Type B pancreatic cell (in vitro differentiated cells): ENCODE results near the gene FLVCR2. TPM values are rescaled to one million over a fixed set of nuclear protein-coding genes. Genes with fewer than 3 reads are reported as not detected.
A peak's percentile ranks its signal among the peaks of the same experiment; 100 is the strongest.
"Not testable (repeated sequence)": the region's sequence is repeated elsewhere in the genome, so short reads cannot be mapped to it uniquely, and the experiment has no call there.

Source experiments
- DNase-seq: peaks from one replicate; pipeline ENCODE4 v3.0.0; 2021; ENCODE audit warnings: mixed read lengths; ENCODE audit not compliant: unreplicated experiment; ENCODE audit errors: extremely low spot score
- H3K27ac Mint-ChIP-seq: 2 replicates; pipeline ENCODE4 v1.8.0; 2021; ENCODE audit warnings: mild to moderate bottlenecking, mixed read lengths
- H3K27me3 Mint-ChIP-seq: 2 replicates; pipeline ENCODE4 v1.8.0; 2021; ENCODE audit warnings: mixed read lengths
- H3K36me3 Mint-ChIP-seq: 2 replicates; pipeline ENCODE4 v1.8.0; 2021; ENCODE audit warnings: mixed read lengths
- H3K4me1 Mint-ChIP-seq: one replicate; pipeline ENCODE4 v1.8.0; 2021; ENCODE audit warnings: mixed read lengths; ENCODE audit not compliant: unreplicated experiment
- H3K4me3 Mint-ChIP-seq: 2 replicates; pipeline ENCODE4 v1.8.0; 2021; ENCODE audit warnings: mild to moderate bottlenecking, mixed read lengths
- H3K9me3 Mint-ChIP-seq: 2 replicates; pipeline ENCODE4 v1.8.0; 2021; ENCODE audit warnings: mixed read lengths
- CTCF ChIP-seq: fragments of 200-600 bp; sonication (generic); conservative IDR thresholded peaks from 2 replicates; pipeline ENCODE4 v1.5.0; 2021; ENCODE audit warnings: antibody characterized with exemption, mild to moderate bottlenecking
- total RNA-seq: library from RNA; stranded (reverse); gene quantifications from 2 replicates; pipeline ENCODE4 v1.2.1, GENCODE V29; 2021; ENCODE audit warnings: low replicate concordance

FLVCR2 gene
- total RNA-seq, 1 donor from 2014 or later, result 5.6 TPM

GRCh38 chr14:75675265-75675960, 97.0 kb downstream of the FLVCR2 start:
- TF ChIP-seq CTCF, result peak; percentile 51
- no peak for DNase-seq
- peaks cover 29% of the 10 kb centered on the region for H3K36me3 Mint-ChIP-seq
- H3K4me3 Mint-ChIP-seq, result no peak overlapping the region
- no peaks in the 10 kb centered on the region for H3K4me1 Mint-ChIP-seq
- no peak overlapping the region for H3K27ac Mint-ChIP-seq
- no peaks in the 10 kb centered on the region for H3K9me3 Mint-ChIP-seq
- no peaks in the 10 kb centered on the region for H3K27me3 Mint-ChIP-seq

- no peak overlapping the region for H3K4me3 Mint-ChIP-seq
- no peak overlapping the region for H3K27ac Mint-ChIP-seq
- DNase-seq, result no peak
- peaks cover 44% of the 10 kb centered on the region for H3K36me3 Mint-ChIP-seq
- no peaks in the 10 kb centered on the region for H3K27me3 Mint-ChIP-seq
- no peak for TF ChIP-seq CTCF
- no peaks in the 10 kb centered on the region for H3K9me3 Mint-ChIP-seq
- no peaks in the 10 kb centered on the region for H3K4me1 Mint-ChIP-seq
These were observed 107.5 kb downstream of the FLVCR2 start for GRCh38 chr14:75685910-75686309.

- Mint-ChIP-seq H3K36me3 (peaks cover 51% of the 10 kb centered on the region), H3K27me3 (no peaks in the 10 kb centered on the region), H3K9me3 (no peaks in the 10 kb centered on the region), H3K27ac (no peak overlapping the region), H3K4me1 (no peaks in the 10 kb centered on the region), H3K4me3 (no peak overlapping the region)
- DNase-seq, result no peak
- no peak for TF ChIP-seq CTCF
These were observed 110.6 kb downstream of the FLVCR2 start for GRCh38 chr14:75689012-75689411.

- Mint-ChIP-seq H3K27me3 (no peaks in the 10 kb centered on the region), H3K4me1 (no peaks in the 10 kb centered on the region)
- no peak for DNase-seq
These were observed 111.6 kb downstream of the FLVCR2 start for GRCh38 chr14:75690010-75690409.

GRCh38 chr14:75695025-75695424, 116.6 kb downstream of the FLVCR2 start:
- H3K27me3 Mint-ChIP-seq, result not testable (repeated sequence)

More at GRCh38 chr14:75690010-75690409, 111.6 kb downstream of the FLVCR2 start:
- Mint-ChIP-seq H3K36me3 (peaks cover 50% of the 10 kb centered on the region), H3K9me3 (no peaks in the 10 kb centered on the region), H3K4me3 (no peak overlapping the region), H3K27ac (no peak overlapping the region)
- no peak for TF ChIP-seq CTCF

GRCh38 chr14:75697386-75697785, 119.0 kb downstream of the FLVCR2 start:
- DNase-seq, result no peak
- H3K4me3 Mint-ChIP-seq, result no peak overlapping the region
- no peaks in the 10 kb centered on the region for H3K4me1 Mint-ChIP-seq
- H3K27me3 Mint-ChIP-seq, result no peaks in the 10 kb centered on the region
- no peaks in the 10 kb centered on the region for H3K9me3 Mint-ChIP-seq
- H3K27ac Mint-ChIP-seq, result no peak overlapping the region
- peaks cover 53% of the 10 kb centered on the region for H3K36me3 Mint-ChIP-seq
- no peak for TF ChIP-seq CTCF

More at GRCh38 chr14:75695025-75695424, 116.6 kb downstream of the FLVCR2 start:
- not testable (repeated sequence) for H3K4me1 Mint-ChIP-seq, DNase-seq, H3K9me3 Mint-ChIP-seq, H3K27ac Mint-ChIP-seq, H3K4me3 Mint-ChIP-seq
- peaks cover 57% of the 10 kb centered on the region for H3K36me3 Mint-ChIP-seq

Other genes with a start within 250 kb of the FLVCR2 start
- gene JDP2, start 150.6 kb upstream of the FLVCR2 start, total RNA-seq, result 31.3 and 78.6 TPM in 2 replicates
- gene BATF, start 56.2 kb upstream of the FLVCR2 start, total RNA-seq, result 2.2 and 2.6 TPM in 2 replicates
- gene ERG28, start 82.3 kb downstream of the FLVCR2 start, total RNA-seq, result 24.6 and 25.5 TPM in 2 replicates
- 36.7 and 44.7 TPM in 2 replicates for gene TTLL5, start 82.6 kb downstream of the FLVCR2 start, total RNA-seq